Left ventricle myocardium superior (tissue), 1 donor: Measurements from ENCODE around the gene KRTAP19-3. TPM values are rescaled to one million over a fixed set of nuclear protein-coding genes. Genes with fewer than 3 reads are reported as not detected.

Experiments
- total RNA-seq: library from RNA; stranded (reverse); fragmentation: NEBNext Ultra II Directional; extraction: Animal tissue kit (Norgen Biotek cat#: 25700); gene quantifications from one replicate; pipeline ENCODE4 v1.2.1, GENCODE V29; 2021
- donor health status: DM: no; HTN: yes; CAD: no; lungs with severe emphysema.

KRTAP19-3 gene
- total RNA-seq, 1 donor from 2014 or later, result not detected

Other genes with a start within 250 kb of the KRTAP19-3 start
- not detected for gene KRTAP24-1, start 209.1 kb downstream of the KRTAP19-3 start, total RNA-seq
- gene KRTAP25-1, start 202.5 kb downstream of the KRTAP19-3 start, total RNA-seq, result not detected
- gene KRTAP26-1, start 171.7 kb downstream of the KRTAP19-3 start, total RNA-seq, result not detected
- not detected for gene KRTAP27-1, start 154.3 kb downstream of the KRTAP19-3 start, total RNA-seq
- not detected for gene KRTAP23-1, start 143.4 kb downstream of the KRTAP19-3 start, total RNA-seq
- gene KRTAP13-2, start 119.7 kb downstream of the KRTAP19-3 start, total RNA-seq, result not detected
- not detected for gene KRTAP13-1, start 96.0 kb downstream of the KRTAP19-3 start, total RNA-seq
- not detected for gene KRTAP13-3, start 66.1 kb downstream of the KRTAP19-3 start, total RNA-seq
- gene KRTAP13-4, start 61.8 kb downstream of the KRTAP19-3 start, total RNA-seq, result not detected
- gene KRTAP15-1, start 51.7 kb downstream of the KRTAP19-3 start, total RNA-seq, result not detected
- gene KRTAP19-1, start 11.6 kb downstream of the KRTAP19-3 start, total RNA-seq, result not detected
- gene KRTAP19-2, start 4.6 kb downstream of the KRTAP19-3 start, total RNA-seq, result not detected
- gene KRTAP19-4, start 5.2 kb upstream of the KRTAP19-3 start, total RNA-seq, result not detected
- not detected for gene KRTAP19-5, start 10.1 kb upstream of the KRTAP19-3 start, total RNA-seq
- not detected for gene KRTAP19-6, start 49.9 kb upstream of the KRTAP19-3 start, total RNA-seq
- gene KRTAP19-7, start 69.3 kb upstream of the KRTAP19-3 start, total RNA-seq, result not detected
- gene KRTAP22-2, start 98.4 kb upstream of the KRTAP19-3 start, total RNA-seq, result not detected
- not detected for gene KRTAP6-3, start 100.4 kb upstream of the KRTAP19-3 start, total RNA-seq
- not detected for gene KRTAP6-2, start 106.9 kb upstream of the KRTAP19-3 start, total RNA-seq
- not detected for gene KRTAP22-1, start 109.1 kb upstream of the KRTAP19-3 start, total RNA-seq
- gene KRTAP6-1, start 121.9 kb upstream of the KRTAP19-3 start, total RNA-seq, result not detected
- gene KRTAP20-1, start 124.4 kb upstream of the KRTAP19-3 start, total RNA-seq, result not detected
- gene KRTAP20-4, start 128.6 kb upstream of the KRTAP19-3 start, total RNA-seq, result not detected
- not detected for gene KRTAP20-2, start 143.2 kb upstream of the KRTAP19-3 start, total RNA-seq
- gene KRTAP20-3, start 150.9 kb upstream of the KRTAP19-3 start, total RNA-seq, result not detected
- not detected for gene KRTAP21-3, start 226.8 kb upstream of the KRTAP19-3 start, total RNA-seq